GF-D8 (cell line): Measurements from ENCODE around the gene HGS.
A peak's percentile ranks its signal among the peaks of the same experiment; 100 is the strongest.

ENCODE experiments used
- DNase-seq: peaks from one replicate; lab custom pipeline; 2025; lab: John Stamatoyannopoulos, UW

Gene HGS

GRCh38 chr17:81706232-81706611 is 22.4 kb downstream of the HGS start:
- DNase-seq, result no peak

GRCh38 chr17:81706757-81707624 is 23.2 kb downstream of the HGS start:
- DNase-seq, result no peak

GRCh38 chr17:81707725-81708646 is 24.2 kb downstream of the HGS start:
- no peak for DNase-seq

GRCh38 chr17:81708739-81709185 is 25.0 kb downstream of the HGS start:
- DNase-seq, result no peak

- peak; percentile 88 for DNase-seq
Observed at GRCh38 chr17:81710514-81711308, 26.9 kb downstream of the HGS start.

- peak; percentile 61 for DNase-seq
Observed at GRCh38 chr17:81711814-81712467, 28.1 kb downstream of the HGS start, which contains the start of gene SLC25A10. TSS of gene SLC25A10 (plus strand) at chr17:81712284. CDS start at chr17:81712427, 143 bp downstream.

- DNase-seq, result peak; percentile 4
Observed at GRCh38 chr17:81712468-81713003, 28.7 kb downstream of the HGS start.

- no peak for DNase-seq
Observed at GRCh38 chr17:81713004-81713555, 29.3 kb downstream of the HGS start.

GRCh38 chr17:81713556-81714411 is 30.0 kb downstream of the HGS start:
- DNase-seq, result no peak

- DNase-seq, result no peak
Observed at GRCh38 chr17:81714412-81715106, 30.7 kb downstream of the HGS start.

GRCh38 chr17:81715107-81715871 is 31.5 kb downstream of the HGS start:
- DNase-seq, result no peak

- DNase-seq, result no peak
Observed at GRCh38 chr17:81715872-81716673, 32.3 kb downstream of the HGS start.

- DNase-seq, result no peak
Observed at GRCh38 chr17:81716674-81716996, 32.8 kb downstream of the HGS start.

- DNase-seq, result no peak
Observed at GRCh38 chr17:81717049-81717765, 33.4 kb downstream of the HGS start.

- no peak for DNase-seq
Observed at GRCh38 chr17:81717766-81718089, 33.9 kb downstream of the HGS start.

GRCh38 chr17:81719410-81720266 is 35.8 kb downstream of the HGS start:
- DNase-seq, result no peak
